Thyroid gland (tissue), 4 donors: ENCODE data around the gene MRPL9. TPM values are rescaled to one million over a fixed set of nuclear protein-coding genes. Genes with fewer than 3 reads are reported as not detected.

Source experiments
- DNase-seq, 2 donors: peaks; one replicate each; pipeline ENCODE4 v3.0.0-alpha.2; 2019
- H3K27ac ChIP-seq, 3 donors: fragments of 200-600 bp; sonication (generic); 1 replicate in 2 of 3; 2 replicates in 1 of 3; pipeline ENCODE4 v1.5.1; 2016 to 2019; ENCODE audit warnings: mild to moderate bottlenecking in 1 of 3, moderate library complexity in 1 of 3
- H3K27me3 ChIP-seq: fragments of 200-600 bp; sonication (generic); one replicate; pipeline ENCODE4 v1.5.1; 2019
- H3K36me3 ChIP-seq, 2 donors: fragments of 200-600 bp; sonication (generic); one replicate each; pipeline ENCODE4 v1.5.1; 2016 to 2019
- H3K4me1 ChIP-seq, 2 donors: fragments of 200-600 bp; sonication (generic); one replicate each; pipeline ENCODE4 v1.5.1; 2017 to 2019
- H3K4me3 ChIP-seq, 3 donors: fragments of 200-600 bp; sonication (generic); replicated peaks in 1 of 3; 1 replicate in 2 of 3; 2 replicates in 1 of 3; pipeline ENCODE4 v1.5.1; 2016; ENCODE audit warnings: mild to moderate bottlenecking in 1 of 3
- H3K9me3 ChIP-seq: fragments of 200-600 bp; sonication (generic); one replicate; pipeline ENCODE4 v1.5.1; 2017
- CTCF ChIP-seq, 6 experiments: fragments of 200-600 bp in 3 of 6; fragments of 450-650 bp in 3 of 6; sonication (generic) in 3 of 6; IDR thresholded peaks; one replicate each; pipeline ENCODE4 v1.5.1; 2016 to 2019; ENCODE audit warnings: antibody characterized with exemption in 6 of 6, mild to moderate bottlenecking in 2 of 6, inconsistent platforms in 1 of 6, moderate library complexity in 1 of 6
- POLR2A ChIP-seq, 2 donors: fragments of 450-650 bp; IDR thresholded peaks; one replicate each; pipeline ENCODE4 v1.6.1; 2017; ENCODE audit warnings: antibody characterized with exemption in 2 of 2, mild to moderate bottlenecking in 2 of 2, moderate library complexity in 1 of 2
- WGBS, 2 donors: methylation state at CpG; one replicate each; pipeline ENCODE4 v1.1.5; 2017; 5-methylcytosine and 5-hydroxymethylcytosine counted together
- intact Hi-C: fragments of 100-400 bp; cut with DNase I; formaldehyde crosslinking; loops from one replicate; pipeline ENCODE4 v1.15.1; 2023
- total RNA-seq, 4 donors: library from RNA; depleted of rRNA; stranded (reverse); fragments of >200 nt; gene quantifications; one replicate each; pipeline ENCODE4 v1.2.3, GENCODE V29; 2016

Gene MRPL9
- total RNA-seq, 4 donors from 2014 or later = 57.2 to 66.5 (median 61.8) TPM

- Histone ChIP-seq H3K27me3 (no peaks in the 10 kb centered on the region), H3K4me1 (no peaks in the 10 kb centered on the region), H3K36me3 (peaks cover 0 to 4% of the 10 kb centered on the region in 2 donors), H3K4me3 (no peak overlapping the region), H3K9me3 (no peaks in the 10 kb centered on the region), H3K27ac (no peak overlapping the region)
- DNase-seq = no peak
- intact Hi-C loops = no loop called here
- TF ChIP-seq POLR2A (IDR thresholded peaks at IDR 0.05) = no peak
- TF ChIP-seq CTCF (IDR thresholded peaks at IDR 0.05) = no peak
These were observed 39.9 kb upstream of the MRPL9 start for GRCh38 chr1:151803164-151803563.

GRCh38 chr1:151802372-151802771, 39.1 kb upstream of the MRPL9 start:
- H3K4me3 ChIP-seq = no peak overlapping the region
- H3K27me3 ChIP-seq = no peaks in the 10 kb centered on the region
- intact Hi-C loops = no loop called here
- TF ChIP-seq CTCF (IDR thresholded peaks at IDR 0.05) (no peak), POLR2A (IDR thresholded peaks at IDR 0.05) (no peak)
- 90 to 100% methylated on average over 1 to 4 of the region's 5 CpGs for WGBS, 2 donors
- H3K4me1 ChIP-seq = no peaks in the 10 kb centered on the region
- H3K27ac ChIP-seq = no peak overlapping the region
- DNase-seq = no peak
- H3K9me3 ChIP-seq = no peaks in the 10 kb centered on the region
- H3K36me3 ChIP-seq = no peaks in the 10 kb centered on the region

GRCh38 chr1:151801846-151802245, 38.5 kb upstream of the MRPL9 start:
- no peaks in the 10 kb centered on the region for H3K36me3 ChIP-seq
- DNase-seq = no peak
- intact Hi-C loops = no loop called here

GRCh38 chr1:151801310-151801820, 38.1 kb upstream of the MRPL9 start:
- no peak for DNase-seq
- no peaks in the 10 kb centered on the region for H3K27me3 ChIP-seq

More at GRCh38 chr1:151801846-151802245, 38.5 kb upstream of the MRPL9 start:
- H3K9me3 ChIP-seq = no peaks in the 10 kb centered on the region
- no peaks in the 10 kb centered on the region for H3K27me3 ChIP-seq
- H3K4me1 ChIP-seq = no peaks in the 10 kb centered on the region
- H3K27ac ChIP-seq = no peak overlapping the region
- TF ChIP-seq CTCF (IDR thresholded peaks at IDR 0.05) (no peak), POLR2A (IDR thresholded peaks at IDR 0.05) (no peak)
- H3K4me3 ChIP-seq = no peak overlapping the region
- 86 to 88% methylated on average over 1 to 7 of the region's 7 CpGs for WGBS, 2 donors

GRCh38 chr1:151800830-151801229, 37.5 kb upstream of the MRPL9 start:
- Histone ChIP-seq H3K4me1 (no peaks in the 10 kb centered on the region), H3K4me3 (no peak overlapping the region), H3K9me3 (no peaks in the 10 kb centered on the region), H3K27ac (no peak overlapping the region), H3K27me3 (no peaks in the 10 kb centered on the region), H3K36me3 (no peaks in the 10 kb centered on the region)
- TF ChIP-seq CTCF (IDR thresholded peaks at IDR 0.05) (no peak), POLR2A (IDR thresholded peaks at IDR 0.05) (no peak)
- WGBS, 2 donors = 50 to 67% methylated on average over 3 to 7 of the region's 8 CpGs
- no peak for DNase-seq
- intact Hi-C loops = no loop called here

More at GRCh38 chr1:151801310-151801820, 38.1 kb upstream of the MRPL9 start:
- 88 to 95% methylated on average over 9 to 11 of the region's 12 CpGs for WGBS, 2 donors
- no peak for TF ChIP-seq CTCF (IDR thresholded peaks at IDR 0.05)
- TF ChIP-seq POLR2A (IDR thresholded peaks at IDR 0.05) = no peak
- Histone ChIP-seq H3K27ac (no peak overlapping the region), H3K36me3 (no peaks in the 10 kb centered on the region), H3K4me1 (no peaks in the 10 kb centered on the region), H3K4me3 (no peak overlapping the region), H3K9me3 (no peaks in the 10 kb centered on the region)
- intact Hi-C loops = no loop called here
